ENCODE measurements around the gene NT5C3A.

GRCh38 chr7:33076737-33077136 is 14.2 kb upstream of the NT5C3A start:
- TF ChIP-seq CTCF (conservative IDR thresholded peaks at IDR 0.05; ENCODE audit: low read depth in 2 of 2) (no peak), REST (IDR thresholded peaks at IDR 0.05; ENCODE audit: unreplicated experiment) (no peak), POLR2AphosphoS5 (IDR thresholded peaks at IDR 0.05; ENCODE audit: low read depth) (no peak), EZH2phosphoT487 (IDR thresholded peaks at IDR 0.05; ENCODE audit: unreplicated experiment) (no peak), EZH2 (IDR thresholded peaks at IDR 0.05; ENCODE audit: low read depth, unreplicated experiment) (no peak), CREB1 (CRISPR knock-in tag; IDR thresholded peaks at IDR 0.05; ENCODE audit: low read depth) (no peak), ETS1 (IDR thresholded peaks at IDR 0.05) (no peak), JUNB (IDR thresholded peaks at IDR 0.05; ENCODE audit: unreplicated experiment) (no peak), NANOG (IDR thresholded peaks at IDR 0.05; ENCODE audit: borderline replicate concordance) (no peak), ZNF331 (CRISPR knock-in tag; IDR thresholded peaks at IDR 0.05; ENCODE audit: low read depth) (no peak), ZNF462 (CRISPR knock-in tag; IDR thresholded peaks at IDR 0.05) (no peak), STAT1 (IDR thresholded peaks at IDR 0.05; ENCODE audit: unreplicated experiment) (no peak)

All from GM23338 (cell line).